RPMI7951 (cell line): Measurements from ENCODE around the gene SEMA4A. TPM values are rescaled to one million over a fixed set of nuclear protein-coding genes. Genes with fewer than 3 reads are reported as not detected.
A peak's percentile ranks its signal among the peaks of the same experiment; 100 is the strongest.

Source experiments
- DNase-seq: peaks from one replicate; pipeline ENCODE4 v3.0.0-alpha.2; 2012; ENCODE audit warnings: low read depth
- total RNA-seq: library from RNA; depleted of rRNA; stranded (reverse); fragments of >200 nt; shearing (Covaris generic); gene quantifications from 2 replicates; pipeline ENCODE4 v1.2.3, GENCODE V29; 2014

The SEMA4A gene
- total RNA-seq, 1 experiment from 2014 or later: 0.36 TPM

- DNase-seq: no peak
Measured at GRCh38 chr1:156134716-156135435, 18.5 kb upstream of the SEMA4A start.

DNA sequence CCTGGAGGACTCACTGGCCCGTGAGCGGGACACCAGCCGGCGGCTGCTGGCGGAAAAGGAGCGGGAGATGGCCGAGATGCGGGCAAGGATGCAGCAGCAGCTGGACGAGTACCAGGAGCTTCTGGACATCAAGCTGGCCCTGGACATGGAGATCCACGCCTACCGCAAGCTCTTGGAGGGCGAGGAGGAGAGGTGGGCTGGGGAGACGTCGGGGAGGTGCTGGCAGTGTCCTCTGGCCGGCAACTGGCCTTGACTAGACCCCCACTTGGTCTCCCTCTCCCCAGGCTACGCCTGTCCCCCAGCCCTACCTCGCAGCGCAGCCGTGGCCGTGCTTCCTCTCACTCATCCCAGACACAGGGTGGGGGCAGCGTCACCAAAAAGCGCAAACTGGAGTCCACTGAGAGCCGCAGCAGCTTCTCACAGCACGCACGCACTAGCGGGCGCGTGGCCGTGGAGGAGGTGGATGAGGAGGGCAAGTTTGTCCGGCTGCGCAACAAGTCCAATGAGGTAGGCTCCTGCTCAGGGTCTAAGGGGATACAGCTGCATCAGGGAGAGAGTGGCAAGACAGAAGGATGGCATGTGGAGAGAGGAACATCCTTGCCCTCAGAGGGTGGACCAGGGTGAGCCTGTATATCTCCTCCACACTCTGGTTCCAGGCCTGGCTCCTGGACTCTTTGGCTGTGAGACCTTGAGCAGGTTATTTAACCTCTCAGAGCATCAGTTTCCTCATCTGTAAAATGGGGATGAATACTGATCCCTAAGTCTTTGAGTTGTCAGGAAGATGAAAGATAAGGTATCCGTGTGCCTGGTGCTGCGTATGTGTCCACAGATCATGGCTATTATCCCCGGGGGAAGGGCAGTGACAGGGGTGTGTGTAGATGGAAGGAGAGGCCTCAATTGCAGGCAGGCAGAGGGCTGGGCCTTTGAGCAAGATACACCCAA is 17.2 kb upstream of the SEMA4A start:
- no peak for DNase-seq

DNA sequence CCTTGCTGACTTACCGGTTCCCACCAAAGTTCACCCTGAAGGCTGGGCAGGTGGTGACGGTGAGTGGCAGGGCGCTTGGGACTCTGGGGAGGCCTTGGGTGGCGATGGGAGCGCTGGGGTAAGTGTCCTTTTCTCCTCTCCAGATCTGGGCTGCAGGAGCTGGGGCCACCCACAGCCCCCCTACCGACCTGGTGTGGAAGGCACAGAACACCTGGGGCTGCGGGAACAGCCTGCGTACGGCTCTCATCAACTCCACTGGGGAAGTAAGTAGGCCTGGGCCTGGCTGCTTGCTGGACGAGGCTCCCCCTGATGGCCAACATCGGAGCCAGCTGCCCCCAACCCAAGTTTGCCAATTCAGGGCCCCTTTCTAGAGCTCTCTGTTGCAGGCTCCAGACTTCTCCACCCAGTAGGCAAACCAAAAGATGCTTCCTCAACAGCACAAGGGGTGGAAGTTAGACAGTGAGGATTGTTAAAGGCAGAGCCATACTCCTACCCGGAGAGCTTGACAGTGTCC is 16.4 kb upstream of the SEMA4A start:
- DNase-seq: no peak

GRCh38 chr1:156138458-156138867 is 14.9 kb upstream of the SEMA4A start:
- DNase-seq: no peak

DNA sequence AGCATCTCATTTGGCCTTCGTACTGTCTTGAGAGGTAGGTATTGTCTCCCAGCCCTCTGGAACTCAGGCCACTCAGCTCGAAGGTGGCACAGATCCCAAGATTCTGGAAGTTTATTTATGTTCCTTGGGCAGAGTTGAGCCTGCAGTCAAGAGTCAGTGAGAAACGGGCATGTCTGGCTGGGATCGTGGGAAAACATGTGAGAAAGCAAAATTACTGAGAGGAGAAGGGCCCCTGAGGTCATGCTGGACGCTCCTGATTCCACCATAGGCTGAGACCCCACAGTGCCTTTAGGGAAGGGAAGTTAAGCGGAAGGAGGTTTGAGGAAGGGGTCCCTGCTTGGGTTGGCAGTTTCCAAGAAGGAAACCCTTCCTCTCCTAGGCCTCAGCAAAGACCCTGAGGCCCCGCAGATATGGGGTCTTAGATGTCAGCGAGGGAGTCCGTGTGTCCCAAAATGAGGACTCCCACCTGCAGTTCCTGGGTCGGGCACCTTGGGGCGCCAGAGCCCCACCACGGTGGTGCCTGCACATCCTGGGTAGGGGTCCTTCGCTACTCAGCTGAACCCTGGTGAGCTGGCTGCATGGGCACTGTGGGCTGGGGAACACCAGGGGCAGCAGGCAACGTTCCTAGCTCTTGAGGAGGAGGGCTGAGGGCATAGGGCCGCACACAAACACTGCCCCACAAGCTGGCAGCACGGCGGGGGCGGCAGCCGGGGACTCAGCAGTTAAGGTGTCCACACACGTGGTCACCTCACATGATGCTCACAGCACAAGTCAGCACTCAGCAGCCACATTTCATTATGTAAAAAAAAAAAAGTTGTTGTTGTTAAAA is 12.3 kb upstream of the SEMA4A start:
- no peak for DNase-seq

GRCh38 chr1:156143765-156144489 is 9.5 kb upstream of the SEMA4A start:
- DNase-seq: no peak

DNA sequence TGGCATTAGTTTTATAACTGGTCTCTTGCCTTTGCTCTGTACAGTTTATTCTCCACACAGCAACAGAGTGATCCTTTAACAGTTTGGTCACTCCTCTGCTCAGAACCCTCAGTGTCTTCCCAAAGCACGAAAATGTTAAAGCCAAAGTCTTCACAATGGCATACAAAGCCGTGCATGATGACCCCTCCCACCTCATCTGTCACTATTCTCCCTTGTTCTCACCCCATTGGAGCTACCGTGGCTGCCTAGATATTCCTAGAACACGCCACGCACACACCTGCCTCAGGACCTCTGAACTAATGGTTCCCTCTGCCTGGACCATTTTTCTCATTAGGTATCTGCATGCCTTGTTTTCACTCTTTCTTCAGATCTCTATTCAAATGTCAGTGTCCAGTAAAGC is 8.6 kb upstream of the SEMA4A start:
- no peak for DNase-seq

GRCh38 chr1:156145650-156146019 is 7.8 kb upstream of the SEMA4A start:
- DNase-seq: no peak

GRCh38 chr1:156146020-156146768 is 7.2 kb upstream of the SEMA4A start:
- peak; percentile 94 for DNase-seq

GRCh38 chr1:156146769-156147405 is 6.5 kb upstream of the SEMA4A start:
- DNase-seq: peak; percentile 50

DNA sequence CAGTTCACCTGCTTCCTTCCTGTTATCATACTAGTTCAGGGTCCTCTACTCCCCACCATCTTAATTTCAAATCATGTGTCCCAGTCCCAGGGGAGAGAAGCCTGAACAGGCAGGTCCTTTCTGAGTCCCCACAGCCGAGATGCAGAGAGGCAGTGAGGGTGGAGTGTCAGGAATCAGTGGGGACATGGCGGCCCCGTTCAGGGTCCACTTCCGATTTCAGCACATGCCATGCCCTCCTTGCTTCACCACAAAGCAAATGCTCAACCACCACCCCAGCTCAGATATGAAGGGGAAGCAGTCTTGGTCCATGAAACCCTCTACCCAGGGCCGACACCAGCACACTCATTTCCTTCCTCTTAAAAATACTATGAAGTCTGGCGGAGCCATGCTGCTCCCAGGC is 5.2 kb upstream of the SEMA4A start:
- DNase-seq: no peak

GRCh38 chr1:156149374-156150332 is 3.7 kb upstream of the SEMA4A start:
- DNase-seq: no peak

GRCh38 chr1:156150333-156151011 is 2.9 kb upstream of the SEMA4A start:
- DNase-seq: no peak

DNA sequence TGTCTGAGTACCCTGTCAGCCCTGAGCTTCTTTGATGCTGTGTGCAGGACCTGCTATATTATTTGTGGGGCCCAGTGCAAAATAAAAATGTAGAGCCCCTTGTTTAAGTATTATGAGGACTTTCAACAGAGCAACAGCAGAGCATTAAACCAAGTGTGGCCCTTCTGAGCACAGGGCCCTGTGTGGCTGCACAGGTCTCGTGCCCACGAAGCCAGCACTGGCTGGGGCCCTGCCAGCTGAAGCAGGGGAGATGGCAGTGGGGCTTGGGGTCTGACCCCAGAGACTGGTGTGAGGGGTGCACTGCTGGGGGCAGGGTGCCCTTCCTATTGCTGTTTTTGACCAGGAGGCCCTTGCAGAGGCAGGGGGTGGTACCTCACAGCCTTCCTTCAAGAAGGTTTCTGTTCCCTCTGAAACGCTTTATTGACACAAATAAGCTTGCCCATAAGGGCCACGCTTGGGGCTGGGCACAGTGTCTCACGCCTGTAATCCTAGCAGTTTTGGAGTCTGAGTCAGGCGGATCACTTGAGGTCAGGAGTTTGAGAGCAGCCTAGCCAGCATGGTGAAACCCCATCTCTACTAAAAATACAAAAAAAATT is 2.2 kb upstream of the SEMA4A start:
- peak; percentile 51 for DNase-seq

- DNase-seq: no peak
Measured at GRCh38 chr1:156152628-156153027, 757 bp upstream of the SEMA4A start.

DNA sequence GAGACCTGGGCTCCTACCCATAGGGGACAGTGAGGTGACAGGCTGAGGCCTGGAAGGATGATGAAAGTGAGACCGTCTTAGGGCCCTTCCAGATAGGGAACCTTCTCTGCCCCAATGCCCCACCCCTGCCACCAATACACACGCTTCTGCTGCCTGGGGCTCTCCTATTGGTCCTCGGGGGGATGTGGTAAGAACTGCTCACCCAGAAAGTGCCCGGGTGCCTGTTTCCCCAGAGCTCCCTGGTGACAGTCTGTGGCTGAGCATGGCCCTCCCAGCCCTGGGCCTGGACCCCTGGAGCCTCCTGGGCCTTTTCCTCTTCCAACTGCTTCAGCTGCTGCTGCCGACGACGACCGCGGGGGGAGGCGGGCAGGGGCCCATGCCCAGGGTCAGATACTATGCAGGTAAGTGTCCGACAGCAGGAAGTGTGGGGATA is 948 bp downstream of the SEMA4A start:
- no peak for DNase-seq

DNA sequence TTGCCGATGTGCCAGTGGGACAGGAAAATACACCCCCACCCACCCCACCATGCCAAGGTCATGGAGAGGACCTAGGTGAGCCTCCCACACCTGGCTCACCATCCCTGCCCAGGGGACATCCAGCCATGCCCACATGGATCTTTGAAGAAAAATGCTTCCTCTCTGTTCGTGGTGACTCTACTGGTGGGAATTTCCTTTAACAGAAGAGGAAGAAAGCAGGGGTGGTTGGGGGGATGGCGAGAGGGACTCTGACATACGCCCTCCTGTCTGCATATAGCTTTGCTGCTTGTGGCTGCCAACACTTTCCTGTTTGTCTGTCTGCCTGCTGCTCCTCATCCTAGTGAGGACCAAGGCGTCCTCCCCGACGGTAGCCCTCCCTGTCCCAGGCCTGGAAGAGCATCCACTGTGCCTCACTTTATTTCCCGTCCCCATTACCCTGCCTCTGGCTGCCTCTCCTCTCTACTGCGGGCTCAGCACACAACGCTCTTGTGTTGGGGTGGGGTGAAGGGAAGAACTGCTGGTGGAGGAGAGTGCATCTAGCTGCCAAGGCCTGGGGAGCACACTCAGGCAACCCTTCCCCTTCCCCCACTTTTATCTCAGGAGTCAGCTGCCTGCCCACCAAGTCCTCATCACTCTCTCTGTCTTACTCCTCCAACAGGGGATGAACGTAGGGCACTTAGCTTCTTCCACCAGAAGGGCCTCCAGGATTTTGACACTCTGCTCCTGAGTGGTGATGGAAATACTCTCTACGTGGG is 2.5 kb downstream of the SEMA4A start:
- no peak for DNase-seq
